NT2/D1 (cell line): ENCODE results near the gene RB1.
"Not testable (repeated sequence)": the region's sequence is repeated elsewhere in the genome, so short reads cannot be mapped to it uniquely, and the experiment has no call there.

Source experiments
- DNase-seq: peaks from one replicate; pipeline ENCODE4 v3.0.0-alpha.2; 2011; ENCODE audit warnings: low read depth, low spot score
- H3K27me3 ChIP-seq: 2 replicates; pipeline ENCODE4 v1.6.0; 2011; ENCODE audit warnings: mild to moderate bottlenecking; ENCODE audit not compliant: insufficient read length, insufficient read depth
- H3K36me3 ChIP-seq: 2 replicates; pipeline ENCODE4 v1.6.1; 2011; ENCODE audit warnings: mild to moderate bottlenecking, low read length, mixed read lengths; ENCODE audit not compliant: insufficient read depth, insufficient read length
- H3K4me1 ChIP-seq: 2 replicates; pipeline ENCODE4 v1.5.1; 2011; ENCODE audit not compliant: insufficient read depth, insufficient read length
- H3K4me3 ChIP-seq: 2 replicates; pipeline ENCODE4 v1.5.1; 2011; ENCODE audit warnings: low read depth; ENCODE audit not compliant: insufficient read length
- H3K9ac ChIP-seq: 2 replicates; pipeline ENCODE4 v1.6.0; 2011; ENCODE audit warnings: low read depth; ENCODE audit not compliant: insufficient read length
- H3K9me3 ChIP-seq: 2 replicates; pipeline ENCODE4 v1.5.1; 2011; ENCODE audit warnings: mild to moderate bottlenecking, low read length; ENCODE audit not compliant: insufficient read depth
- SUZ12 ChIP-seq: IDR thresholded peaks from 2 replicates; pipeline ENCODE4 v1.6.1; 2011; ENCODE audit not compliant: insufficient read length, insufficient read depth; ENCODE audit errors: extremely low read depth
- YY1 ChIP-seq: IDR thresholded peaks from 2 replicates; pipeline ENCODE4 v1.6.1; 2011; ENCODE audit not compliant: insufficient read length, insufficient read depth
- ZNF274 ChIP-seq: IDR thresholded peaks from 2 replicates; pipeline ENCODE4 v1.6.1; 2011; ENCODE audit warnings: mild to moderate bottlenecking, low read depth, low read length

The RB1 gene

GRCh38 chr13:48443442-48444208 lies 140.1 kb downstream of the RB1 start:
- Histone ChIP-seq H3K9me3 (no peaks in the 10 kb centered on the region), H3K9ac (no peak overlapping the region), H3K36me3 (no peaks in the 10 kb centered on the region), H3K27me3 (no peaks in the 10 kb centered on the region), H3K4me3 (no peak overlapping the region), H3K4me1 (no peaks in the 10 kb centered on the region)
- TF ChIP-seq ZNF274 (no peak), YY1 (no peak), SUZ12 (no peak)
- no peak for DNase-seq

- H3K4me1 ChIP-seq = no peaks in the 10 kb centered on the region
- no peaks in the 10 kb centered on the region for H3K27me3 ChIP-seq
- no peaks in the 10 kb centered on the region for H3K36me3 ChIP-seq
- no peak overlapping the region for H3K9ac ChIP-seq
- DNase-seq = no peak
- TF ChIP-seq ZNF274 (no peak), SUZ12 (no peak), YY1 (no peak)
- H3K9me3 ChIP-seq = no peaks in the 10 kb centered on the region
- H3K4me3 ChIP-seq = no peak overlapping the region
Observed at GRCh38 chr13:48446464-48446863, 142.9 kb downstream of the RB1 start.

GRCh38 chr13:48448285-48448958 lies 144.9 kb downstream of the RB1 start:
- DNase-seq = no peak
- H3K4me1 ChIP-seq = no peaks in the 10 kb centered on the region
- H3K4me3 ChIP-seq = no peak overlapping the region
- no peak overlapping the region for H3K9ac ChIP-seq
- no peaks in the 10 kb centered on the region for H3K27me3 ChIP-seq
- no peaks in the 10 kb centered on the region for H3K36me3 ChIP-seq
- no peak for TF ChIP-seq SUZ12
- TF ChIP-seq ZNF274 = no peak
- TF ChIP-seq YY1 = no peak
- H3K9me3 ChIP-seq = no peaks in the 10 kb centered on the region

- Histone ChIP-seq H3K4me3 (no peak overlapping the region), H3K9me3 (no peaks in the 10 kb centered on the region), H3K36me3 (no peaks in the 10 kb centered on the region), H3K4me1 (no peaks in the 10 kb centered on the region), H3K9ac (no peak overlapping the region), H3K27me3 (no peaks in the 10 kb centered on the region)
- DNase-seq = no peak
- TF ChIP-seq ZNF274 (no peak), SUZ12 (no peak), YY1 (no peak)
Observed at GRCh38 chr13:48448959-48449614, 145.5 kb downstream of the RB1 start.

- DNase-seq = no peak
- TF ChIP-seq YY1 = no peak
- Histone ChIP-seq H3K9ac (no peak overlapping the region), H3K9me3 (no peaks in the 10 kb centered on the region), H3K4me1 (no peaks in the 10 kb centered on the region), H3K27me3 (no peaks in the 10 kb centered on the region), H3K36me3 (no peaks in the 10 kb centered on the region), H3K4me3 (no peak overlapping the region)
Observed at GRCh38 chr13:48449656-48450055, 146.1 kb downstream of the RB1 start.

- H3K27me3 ChIP-seq, H3K9me3 ChIP-seq, H3K4me1 ChIP-seq, H3K4me3 ChIP-seq, H3K36me3 ChIP-seq, DNase-seq, H3K9ac ChIP-seq: not testable (repeated sequence)
Observed at GRCh38 chr13:48451196-48451595, 147.6 kb downstream of the RB1 start.

GRCh38 chr13:48456546-48456945 lies 153.0 kb downstream of the RB1 start:
- Histone ChIP-seq H3K4me3 (no peak overlapping the region), H3K9ac (no peak overlapping the region), H3K36me3 (no peaks in the 10 kb centered on the region), H3K9me3 (no peaks in the 10 kb centered on the region), H3K27me3 (no peaks in the 10 kb centered on the region), H3K4me1 (no peaks in the 10 kb centered on the region)
- no peak for DNase-seq
- TF ChIP-seq SUZ12 (no peak), ZNF274 (no peak), YY1 (no peak)
